Loucy (cell line): Measurements from ENCODE around the gene NTHL1.
"Not testable (repeated sequence)": the region's sequence is repeated elsewhere in the genome, so short reads cannot be mapped to it uniquely, and the experiment has no call there.

Experiments
- H2AFZ ChIP-seq: fragments of 200-600 bp; sonication (generic); 2 replicates; pipeline ENCODE4 v1.6.0; 2016; ENCODE audit warnings: antibody characterized with exemption, mild to moderate bottlenecking, low read length, moderate library complexity
- H3F3A ChIP-seq: fragments of 200-600 bp; 2 replicates; pipeline ENCODE4 v1.6.0; 2016; ENCODE audit warnings: antibody characterized with exemption, low read depth, mild to moderate bottlenecking
- H3K27me3 ChIP-seq: fragments of 200-600 bp; sonication (generic); 2 replicates; pipeline ENCODE4 v1.6.1; 2014; ENCODE audit warnings: low read length, mild to moderate bottlenecking; ENCODE audit not compliant: insufficient read depth, poor library complexity, severe bottlenecking
- H3K36me3 ChIP-seq: fragments of 200-600 bp; sonication (generic); 2 replicates; pipeline ENCODE4 v1.6.1; 2016; ENCODE audit warnings: low read length; ENCODE audit not compliant: insufficient read depth
- H3K4me1 ChIP-seq: fragments of 200-600 bp; sonication (generic); 2 replicates; pipeline ENCODE4 v1.5.1; 2014; ENCODE audit warnings: low read length, mild to moderate bottlenecking; ENCODE audit not compliant: insufficient read depth, poor library complexity, severe bottlenecking
- H3K4me2 ChIP-seq: fragments of 200-600 bp; sonication (generic); 2 replicates; pipeline ENCODE4 v1.6.0; 2014; ENCODE audit warnings: antibody characterized with exemption, low read length, low read depth, mild to moderate bottlenecking; ENCODE audit not compliant: poor library complexity, severe bottlenecking
- H3K4me3 ChIP-seq: fragments of 200-600 bp; sonication (generic); 2 replicates; pipeline ENCODE4 v1.5.1; 2014; ENCODE audit warnings: low read length, mild to moderate bottlenecking, mixed read lengths; ENCODE audit not compliant: poor library complexity, severe bottlenecking
- H3K79me2 ChIP-seq: fragments of 200-600 bp; sonication (generic); 2 replicates; pipeline ENCODE4 v1.6.1; 2014; ENCODE audit warnings: low read length; ENCODE audit not compliant: insufficient read depth
- H3K9ac ChIP-seq: fragments of 200-600 bp; sonication (generic); 2 replicates; pipeline ENCODE4 v1.6.0; 2014; ENCODE audit warnings: mild to moderate bottlenecking, low read depth, low read length, moderate library complexity; ENCODE audit not compliant: poor library complexity, severe bottlenecking
- H3K9me2 ChIP-seq: fragments of 200-600 bp; sonication (generic); replicated peaks from 2 replicates; pipeline ENCODE4 v1.6.1; 2016; ENCODE audit warnings: low read depth, low read length, mixed read lengths
- H3K9me3 ChIP-seq: fragments of 200-600 bp; sonication (generic); 2 replicates; pipeline ENCODE4 v1.6.1; 2014; ENCODE audit warnings: mild to moderate bottlenecking, antibody characterized with exemption, low read length, low read depth; ENCODE audit not compliant: insufficient read depth
- H4K20me1 ChIP-seq: fragments of 200-600 bp; sonication (generic); 2 replicates; pipeline ENCODE4 v1.6.0; 2014; ENCODE audit warnings: antibody characterized with exemption, low read length, mild to moderate bottlenecking; ENCODE audit not compliant: insufficient read depth, poor library complexity, severe bottlenecking
- EZH2phosphoT487 ChIP-seq: fragments of 200-600 bp; IDR thresholded peaks from 2 replicates; pipeline ENCODE4 v1.6.1; 2018; ENCODE audit warnings: antibody characterized with exemption, mild to moderate bottlenecking, moderate library complexity, borderline replicate concordance
- TF ChIP-seq, protein P1 (sequence below): fragments of 200-600 bp; sonication (generic); conservative IDR thresholded peaks from 2 replicates; pipeline ENCODE4 v1.5.1; 2014; ENCODE audit warnings: mild to moderate bottlenecking, antibody characterized with exemption, low read length

Gene NTHL1

DNA sequence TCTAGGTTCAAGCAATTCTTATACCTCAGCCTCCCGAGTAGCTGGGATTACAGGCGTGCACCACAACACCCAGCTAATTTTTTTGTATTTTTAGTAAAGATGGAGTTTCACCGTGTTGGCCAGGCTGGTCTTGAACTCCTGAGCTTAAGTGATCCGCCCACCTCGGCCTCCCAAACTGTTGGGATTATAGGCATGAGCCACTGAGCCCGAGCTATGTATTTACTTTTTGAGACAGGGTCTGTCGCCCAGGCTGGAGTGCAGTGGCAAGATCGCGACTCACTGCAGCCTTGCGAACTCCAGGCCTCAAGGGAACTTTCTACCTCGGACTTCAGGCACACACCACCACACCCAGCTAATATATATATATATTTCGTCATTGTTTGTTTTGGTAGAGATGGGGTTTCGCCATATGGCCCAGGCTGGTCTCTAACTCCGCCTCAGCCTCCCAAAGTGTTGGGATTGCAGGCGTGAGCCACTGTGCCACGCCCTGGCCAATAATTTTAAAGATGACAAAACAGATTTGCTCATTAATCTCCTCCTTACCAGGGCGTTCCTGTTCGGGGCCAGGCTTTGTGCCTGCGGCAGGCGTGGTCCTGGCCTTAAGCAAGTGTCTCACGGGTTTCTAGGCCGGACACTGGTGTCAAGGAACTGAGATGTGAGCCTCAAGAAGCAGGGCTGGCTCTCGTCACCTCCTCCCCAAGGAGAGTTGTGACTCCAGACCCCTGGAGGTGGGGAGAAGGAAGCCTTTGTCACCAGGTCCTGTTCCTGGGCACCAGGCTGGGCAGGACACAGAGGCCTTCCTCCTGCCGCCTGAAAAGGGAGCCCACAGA is 32.3 kb downstream of the NTHL1 start:
- Histone ChIP-seq H3K4me2 (no peak overlapping the region), H3K9ac (no peak overlapping the region), H3K36me3 (no peaks in the 10 kb centered on the region), H3K27me3 (no peaks in the 10 kb centered on the region), H3K9me3 (no peaks in the 10 kb centered on the region), H3K79me2 (no peaks in the 10 kb centered on the region), H3K4me1 (peaks cover 2% of the 10 kb centered on the region), H3F3A (no peaks in the 10 kb centered on the region), H2AFZ (no peak overlapping the region), H3K4me3 (no peak overlapping the region), H4K20me1 (no peaks in the 10 kb centered on the region), H3K9me2 (no peaks in the 10 kb centered on the region)
- TF ChIP-seq EZH2phosphoT487: no peak
- TF ChIP-seq, protein P1, sequence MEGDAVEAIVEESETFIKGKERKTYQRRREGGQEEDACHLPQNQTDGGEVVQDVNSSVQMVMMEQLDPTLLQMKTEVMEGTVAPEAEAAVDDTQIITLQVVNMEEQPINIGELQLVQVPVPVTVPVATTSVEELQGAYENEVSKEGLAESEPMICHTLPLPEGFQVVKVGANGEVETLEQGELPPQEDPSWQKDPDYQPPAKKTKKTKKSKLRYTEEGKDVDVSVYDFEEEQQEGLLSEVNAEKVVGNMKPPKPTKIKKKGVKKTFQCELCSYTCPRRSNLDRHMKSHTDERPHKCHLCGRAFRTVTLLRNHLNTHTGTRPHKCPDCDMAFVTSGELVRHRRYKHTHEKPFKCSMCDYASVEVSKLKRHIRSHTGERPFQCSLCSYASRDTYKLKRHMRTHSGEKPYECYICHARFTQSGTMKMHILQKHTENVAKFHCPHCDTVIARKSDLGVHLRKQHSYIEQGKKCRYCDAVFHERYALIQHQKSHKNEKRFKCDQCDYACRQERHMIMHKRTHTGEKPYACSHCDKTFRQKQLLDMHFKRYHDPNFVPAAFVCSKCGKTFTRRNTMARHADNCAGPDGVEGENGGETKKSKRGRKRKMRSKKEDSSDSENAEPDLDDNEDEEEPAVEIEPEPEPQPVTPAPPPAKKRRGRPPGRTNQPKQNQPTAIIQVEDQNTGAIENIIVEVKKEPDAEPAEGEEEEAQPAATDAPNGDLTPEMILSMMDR: no peak

DNA sequence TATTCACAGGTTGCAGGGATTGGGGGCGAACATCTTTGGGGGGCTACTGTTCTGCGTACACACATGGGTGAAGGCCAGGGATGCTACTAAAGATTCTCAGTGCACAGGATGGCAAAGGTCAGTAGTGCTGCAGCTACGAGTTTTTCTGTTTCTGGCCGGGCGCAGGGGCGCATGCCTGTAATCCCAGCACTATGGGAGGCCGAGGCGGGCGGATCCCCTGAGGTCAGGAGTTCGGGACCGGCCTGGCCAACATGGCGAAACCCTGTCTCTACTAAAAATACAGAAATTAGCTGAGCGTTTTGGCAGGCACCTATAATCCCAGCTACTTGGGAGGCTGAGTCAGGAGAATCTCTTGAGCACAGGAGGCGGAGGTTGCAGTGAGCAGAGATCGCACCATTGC is 34.1 kb downstream of the NTHL1 start:
- H3K9ac ChIP-seq: no peak overlapping the region
- H3K9me3 ChIP-seq: no peaks in the 10 kb centered on the region
- peaks cover 8% of the 10 kb centered on the region for H3K79me2 ChIP-seq
- no peaks in the 10 kb centered on the region for H3K27me3 ChIP-seq
- H2AFZ ChIP-seq: no peak overlapping the region
- H3K4me3 ChIP-seq: no peak overlapping the region
- no peak for TF ChIP-seq EZH2phosphoT487
- TF ChIP-seq, protein P1: no peak
- no peaks in the 10 kb centered on the region for H3K9me2 ChIP-seq
- H3K4me1 ChIP-seq: peaks cover 7% of the 10 kb centered on the region
- no peak overlapping the region for H3K4me2 ChIP-seq
- H3K36me3 ChIP-seq: no peaks in the 10 kb centered on the region
- H3F3A ChIP-seq: no peaks in the 10 kb centered on the region
- peaks cover 5% of the 10 kb centered on the region for H4K20me1 ChIP-seq

DNA sequence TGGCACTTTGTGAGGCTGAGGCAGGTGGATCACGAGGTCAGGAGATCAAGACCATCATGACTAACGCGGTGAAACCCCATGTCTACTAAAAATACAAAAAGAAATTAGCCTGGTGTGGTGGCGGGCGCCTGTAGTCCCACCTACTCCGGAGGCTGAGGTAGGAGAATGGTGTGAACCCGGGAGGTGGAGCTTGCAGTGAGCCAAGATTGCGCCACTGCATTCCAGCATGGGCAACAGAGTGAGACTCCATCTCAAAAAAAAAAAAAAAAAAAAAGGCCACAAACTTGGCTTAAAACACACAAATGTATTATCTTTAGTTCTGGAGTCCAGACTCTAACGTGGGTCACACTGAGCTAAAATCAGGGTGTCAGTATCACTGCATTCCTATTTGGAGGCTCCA is 35.9 kb downstream of the NTHL1 start:
- not testable (repeated sequence) for H3K4me3 ChIP-seq, H3K4me2 ChIP-seq, H3K36me3 ChIP-seq, H3K9me2 ChIP-seq, H3K9me3 ChIP-seq, H3F3A ChIP-seq, H3K27me3 ChIP-seq, H3K9ac ChIP-seq, H2AFZ ChIP-seq
- peaks cover 17% of the 10 kb centered on the region for H4K20me1 ChIP-seq
- H3K4me1 ChIP-seq: peaks cover 10% of the 10 kb centered on the region
- H3K79me2 ChIP-seq: peaks cover 26% of the 10 kb centered on the region
